ENCODE results near the gene PAPPA2.

DNA sequence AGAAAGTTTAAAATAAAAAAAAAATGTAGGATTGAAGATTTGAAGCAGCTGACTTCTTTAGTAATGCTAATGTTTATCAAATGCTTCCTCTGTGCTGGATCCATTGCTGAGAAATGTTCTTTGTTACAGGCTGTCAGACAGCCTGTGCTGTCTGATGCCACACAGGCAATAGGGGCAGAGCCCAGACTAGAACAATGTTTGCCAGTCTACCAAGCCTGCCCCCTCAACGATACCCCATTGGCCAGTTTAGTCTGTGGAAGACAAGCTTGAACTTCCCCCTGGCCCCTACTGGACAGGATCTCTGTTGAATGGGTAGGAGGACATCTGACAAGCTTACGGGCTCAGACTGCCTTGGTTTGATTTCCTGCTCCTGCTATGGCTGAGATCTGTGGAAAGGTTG lies 79.4 kb downstream of the PAPPA2 start:
- TF ChIP-seq, protein P1, sequence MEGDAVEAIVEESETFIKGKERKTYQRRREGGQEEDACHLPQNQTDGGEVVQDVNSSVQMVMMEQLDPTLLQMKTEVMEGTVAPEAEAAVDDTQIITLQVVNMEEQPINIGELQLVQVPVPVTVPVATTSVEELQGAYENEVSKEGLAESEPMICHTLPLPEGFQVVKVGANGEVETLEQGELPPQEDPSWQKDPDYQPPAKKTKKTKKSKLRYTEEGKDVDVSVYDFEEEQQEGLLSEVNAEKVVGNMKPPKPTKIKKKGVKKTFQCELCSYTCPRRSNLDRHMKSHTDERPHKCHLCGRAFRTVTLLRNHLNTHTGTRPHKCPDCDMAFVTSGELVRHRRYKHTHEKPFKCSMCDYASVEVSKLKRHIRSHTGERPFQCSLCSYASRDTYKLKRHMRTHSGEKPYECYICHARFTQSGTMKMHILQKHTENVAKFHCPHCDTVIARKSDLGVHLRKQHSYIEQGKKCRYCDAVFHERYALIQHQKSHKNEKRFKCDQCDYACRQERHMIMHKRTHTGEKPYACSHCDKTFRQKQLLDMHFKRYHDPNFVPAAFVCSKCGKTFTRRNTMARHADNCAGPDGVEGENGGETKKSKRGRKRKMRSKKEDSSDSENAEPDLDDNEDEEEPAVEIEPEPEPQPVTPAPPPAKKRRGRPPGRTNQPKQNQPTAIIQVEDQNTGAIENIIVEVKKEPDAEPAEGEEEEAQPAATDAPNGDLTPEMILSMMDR (conservative IDR thresholded peaks at IDR 0.05): no peak
- TF ChIP-seq ZFX (IDR thresholded peaks at IDR 0.05): no peak
